Ectodermal cell (in vitro differentiated cells): Measurements from ENCODE around the gene POMZP3.
"Not testable (repeated sequence)": the region's sequence is repeated elsewhere in the genome, so short reads cannot be mapped to it uniquely, and the experiment has no call there.

Experiments
- H3K27ac ChIP-seq: 2 replicates; pipeline ENCODE4 v1.7.0; 2013; ENCODE audit warnings: mild to moderate bottlenecking, low read depth, low read length; ENCODE audit not compliant: insufficient read depth, poor library complexity, severe bottlenecking
- H3K27me3 ChIP-seq: 2 replicates; pipeline ENCODE4 v1.7.0; 2013; ENCODE audit warnings: mild to moderate bottlenecking, low read length; ENCODE audit not compliant: insufficient read depth, control insufficient read depth, poor library complexity, severe bottlenecking
- H3K36me3 ChIP-seq: one replicate; pipeline ENCODE4 v1.7.0; 2013; ENCODE audit warnings: low read length; ENCODE audit not compliant: control insufficient read depth, insufficient read depth
- H3K4me1 ChIP-seq: one replicate; pipeline ENCODE4 v1.7.0; 2013; ENCODE audit warnings: low read length; ENCODE audit not compliant: control insufficient read depth, insufficient read depth
- H3K4me3 ChIP-seq: 2 replicates; pipeline ENCODE4 v1.7.0; 2013; ENCODE audit warnings: low read depth, low read length, control low read depth; ENCODE audit not compliant: insufficient read depth
- H3K9me3 ChIP-seq: 2 replicates; pipeline ENCODE4 v1.7.0; 2013; ENCODE audit warnings: mild to moderate bottlenecking, low read length, moderate library complexity; ENCODE audit not compliant: control insufficient read depth
- WGBS, 2 experiments: methylation state at CpG; one replicate each; pipeline ENCODE4 v1.1.7; 2013; ENCODE audit warnings: missing lambda C conversion rate in 2 of 2; 5-methylcytosine and 5-hydroxymethylcytosine counted together

Gene POMZP3

GRCh38 chr7:76588586-76588985 is 38.5 kb downstream of the POMZP3 start:
- H3K4me3 ChIP-seq, H3K27me3 ChIP-seq, H3K36me3 ChIP-seq, H3K27ac ChIP-seq, H3K9me3 ChIP-seq, H3K4me1 ChIP-seq: not testable (repeated sequence)
- no CpG with 5 or more reads among the region's 1 CpG for WGBS, 2 experiments

GRCh38 chr7:76586585-76587315 is 40.3 kb downstream of the POMZP3 start:
- not testable (repeated sequence) for H3K9me3 ChIP-seq, H3K36me3 ChIP-seq, H3K4me3 ChIP-seq, H3K27me3 ChIP-seq, H3K4me1 ChIP-seq, H3K27ac ChIP-seq
- 90 to 95% methylated on average over 2 of the region's 2 CpGs for WGBS, 2 experiments

GRCh38 chr7:76583636-76584281 is 43.3 kb downstream of the POMZP3 start:
- not testable (repeated sequence) for H3K4me3 ChIP-seq, H3K36me3 ChIP-seq, H3K27me3 ChIP-seq, H3K27ac ChIP-seq, H3K9me3 ChIP-seq, H3K4me1 ChIP-seq
- 94 to 97% methylated on average over 4 to 5 of the region's 5 CpGs for WGBS, 2 experiments

- not testable (repeated sequence) for H3K4me3 ChIP-seq, H3K27ac ChIP-seq
- no CpG with 5 or more reads among the region's 2 CpGs for WGBS, 2 experiments
These were observed 44.0 kb downstream of the POMZP3 start for GRCh38 chr7:76582848-76583631.

DNA sequence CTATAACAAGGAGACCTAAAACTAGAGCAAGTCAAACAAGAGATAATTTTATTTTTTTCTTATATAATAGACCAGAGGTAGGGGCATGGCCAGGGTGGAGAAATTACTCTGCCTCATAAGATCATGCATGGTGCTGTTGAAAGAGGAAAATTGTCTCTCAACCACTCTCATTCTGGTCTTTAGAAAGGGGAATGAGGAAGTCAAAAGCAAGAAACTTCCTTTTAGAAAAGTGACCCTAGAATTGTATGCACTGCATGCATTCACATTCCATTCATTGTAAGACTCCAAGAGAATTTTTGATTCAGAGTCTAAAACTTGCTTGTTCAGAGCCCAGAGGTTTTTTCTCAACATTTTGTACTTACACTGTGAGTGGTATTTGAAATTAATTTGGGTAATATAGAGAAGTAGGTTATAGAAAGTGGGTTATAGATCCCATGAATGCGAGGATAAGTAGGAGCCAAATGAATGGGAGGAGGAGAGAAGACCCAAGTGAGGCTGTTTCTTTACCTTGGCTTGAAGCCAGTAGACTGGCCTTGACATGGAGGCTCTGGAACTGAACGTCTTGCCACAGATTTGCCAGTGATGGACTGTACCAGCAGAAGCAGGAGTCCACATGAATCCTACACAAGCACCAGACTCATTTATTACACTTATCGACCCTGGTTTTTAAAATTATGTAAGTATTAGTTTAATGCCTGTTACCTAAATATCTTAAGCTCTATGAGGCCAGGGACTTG is 51.0 kb downstream of the POMZP3 start:
- H3K27me3 ChIP-seq, H3K27ac ChIP-seq, H3K4me1 ChIP-seq, H3K9me3 ChIP-seq, H3K4me3 ChIP-seq, H3K36me3 ChIP-seq: not testable (repeated sequence)
- 88 to 92% methylated on average over 2 to 3 of the region's 3 CpGs for WGBS, 2 experiments

More at GRCh38 chr7:76582848-76583631, 44.0 kb downstream of the POMZP3 start:
- H3K36me3 ChIP-seq, H3K4me1 ChIP-seq, H3K27me3 ChIP-seq, H3K9me3 ChIP-seq: not testable (repeated sequence)

DNA sequence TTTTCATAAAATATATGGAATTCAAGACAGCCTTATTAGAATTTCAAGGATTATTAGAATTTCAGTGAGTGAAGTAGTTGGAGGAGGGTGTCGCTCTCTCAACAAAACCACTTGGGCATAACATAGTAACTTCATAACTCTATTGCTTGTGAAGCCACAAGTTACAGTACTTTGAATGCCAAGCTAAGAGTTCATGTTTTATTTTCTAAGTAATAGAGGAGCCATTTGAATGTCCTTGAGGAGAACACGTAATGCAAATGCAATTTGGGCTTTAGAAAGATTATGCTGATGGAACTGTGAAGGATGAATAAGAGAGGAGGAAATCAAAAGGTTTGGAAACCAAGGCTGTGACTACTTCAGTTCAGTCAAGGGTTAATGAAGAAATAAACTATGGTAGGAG is 51.6 kb downstream of the POMZP3 start:
- not testable (repeated sequence) for H3K4me3 ChIP-seq, H3K4me1 ChIP-seq, H3K36me3 ChIP-seq, H3K9me3 ChIP-seq, H3K27me3 ChIP-seq, H3K27ac ChIP-seq
- no CpG with 5 or more reads among the region's 2 CpGs for WGBS, 2 experiments

- H3K4me3 ChIP-seq, H3K27ac ChIP-seq, H3K9me3 ChIP-seq, H3K27me3 ChIP-seq, H3K4me1 ChIP-seq, H3K36me3 ChIP-seq: not testable (repeated sequence)
- 94 to 100% methylated on average over 3 of the region's 3 CpGs for WGBS, 2 experiments
These were observed 54.8 kb downstream of the POMZP3 start for GRCh38 chr7:76572296-76572695.

- WGBS, 2 experiments = 86 to 93% methylated on average over 4 of the region's 4 CpGs
These were observed 56.7 kb downstream of the POMZP3 start for GRCh38 chr7:76570324-76570775.

GRCh38 chr7:76568742-76569141 is 58.3 kb downstream of the POMZP3 start:
- H3K27me3 ChIP-seq = not testable (repeated sequence)

More at GRCh38 chr7:76570324-76570775, 56.7 kb downstream of the POMZP3 start:
- H3K36me3 ChIP-seq, H3K27me3 ChIP-seq, H3K27ac ChIP-seq, H3K9me3 ChIP-seq, H3K4me1 ChIP-seq, H3K4me3 ChIP-seq: not testable (repeated sequence)

GRCh38 chr7:76567753-76568152 is 59.3 kb downstream of the POMZP3 start:
- not testable (repeated sequence) for H3K4me1 ChIP-seq, H3K27ac ChIP-seq, H3K9me3 ChIP-seq, H3K27me3 ChIP-seq, H3K4me3 ChIP-seq, H3K36me3 ChIP-seq

More at GRCh38 chr7:76568742-76569141, 58.3 kb downstream of the POMZP3 start:
- H3K4me1 ChIP-seq, H3K27ac ChIP-seq, H3K9me3 ChIP-seq, H3K36me3 ChIP-seq, H3K4me3 ChIP-seq: not testable (repeated sequence)
